DOHH2 (cell line): ENCODE results near the gene ALG9.

Experiments
- EZH2phosphoT487 ChIP-seq: fragments of 200-600 bp; sonication (generic); IDR thresholded peaks from 2 replicates; pipeline ENCODE4 v1.6.1; 2017; ENCODE audit warnings: borderline replicate concordance, mild to moderate bottlenecking, antibody characterized with exemption, low read length, moderate library complexity, mixed read lengths
- TF ChIP-seq, protein P1 (sequence below): fragments of 200-600 bp; sonication (generic); IDR thresholded peaks from one replicate; pipeline ENCODE4 v1.5.1; 2014; ENCODE audit warnings: antibody characterized with exemption, mild to moderate bottlenecking, low read depth, low read length; ENCODE audit not compliant: poor library complexity, severe bottlenecking

- TF ChIP-seq, protein P1, sequence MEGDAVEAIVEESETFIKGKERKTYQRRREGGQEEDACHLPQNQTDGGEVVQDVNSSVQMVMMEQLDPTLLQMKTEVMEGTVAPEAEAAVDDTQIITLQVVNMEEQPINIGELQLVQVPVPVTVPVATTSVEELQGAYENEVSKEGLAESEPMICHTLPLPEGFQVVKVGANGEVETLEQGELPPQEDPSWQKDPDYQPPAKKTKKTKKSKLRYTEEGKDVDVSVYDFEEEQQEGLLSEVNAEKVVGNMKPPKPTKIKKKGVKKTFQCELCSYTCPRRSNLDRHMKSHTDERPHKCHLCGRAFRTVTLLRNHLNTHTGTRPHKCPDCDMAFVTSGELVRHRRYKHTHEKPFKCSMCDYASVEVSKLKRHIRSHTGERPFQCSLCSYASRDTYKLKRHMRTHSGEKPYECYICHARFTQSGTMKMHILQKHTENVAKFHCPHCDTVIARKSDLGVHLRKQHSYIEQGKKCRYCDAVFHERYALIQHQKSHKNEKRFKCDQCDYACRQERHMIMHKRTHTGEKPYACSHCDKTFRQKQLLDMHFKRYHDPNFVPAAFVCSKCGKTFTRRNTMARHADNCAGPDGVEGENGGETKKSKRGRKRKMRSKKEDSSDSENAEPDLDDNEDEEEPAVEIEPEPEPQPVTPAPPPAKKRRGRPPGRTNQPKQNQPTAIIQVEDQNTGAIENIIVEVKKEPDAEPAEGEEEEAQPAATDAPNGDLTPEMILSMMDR, result no peak
- TF ChIP-seq EZH2phosphoT487, result no peak
Measured at GRCh38 chr11:111743700-111744099, 127.7 kb downstream of the ALG9 start.
